Chondrocyte (in vitro differentiated cells): ENCODE data around the gene ACSF2. TPM values are rescaled to one million over a fixed set of nuclear protein-coding genes. Genes with fewer than 3 reads are reported as not detected.

Source experiments
- DNase-seq: peaks from one replicate; pipeline ENCODE4 v3.0.0; 2021; ENCODE audit warnings: mixed read lengths, low spot score
- H3K27ac Mint-ChIP-seq: one replicate; pipeline ENCODE4 v1.8.0; 2021; ENCODE audit warnings: mild to moderate bottlenecking, moderate library complexity, mixed read lengths; ENCODE audit not compliant: unreplicated experiment
- H3K27me3 Mint-ChIP-seq: 2 replicates; pipeline ENCODE4 v1.8.0; 2021; ENCODE audit warnings: low read depth, mixed read lengths
- H3K36me3 Mint-ChIP-seq: 2 replicates; pipeline ENCODE4 v1.8.0; 2021; ENCODE audit warnings: low read depth, mixed read lengths
- H3K4me1 Mint-ChIP-seq: 2 replicates; pipeline ENCODE4 v1.8.0; 2021; ENCODE audit warnings: low read depth, mild to moderate bottlenecking, mixed read lengths
- H3K4me3 Mint-ChIP-seq: one replicate; pipeline ENCODE4 v1.8.0; 2021; ENCODE audit warnings: mild to moderate bottlenecking, moderate library complexity, mixed read lengths; ENCODE audit not compliant: unreplicated experiment
- H3K9me3 Mint-ChIP-seq: 2 replicates; pipeline ENCODE4 v1.8.0; 2021; ENCODE audit warnings: low read depth, mixed read lengths
- total RNA-seq: library from RNA; stranded (reverse); gene quantifications from 3 replicates; pipeline ENCODE4 v1.2.1, GENCODE V29; 2021
- TF ChIP-seq, protein P1 (sequence below): fragments of 200-600 bp; sonication (generic); IDR thresholded peaks from 2 replicates; pipeline ENCODE4 v1.5.0; 2021; ENCODE audit warnings: antibody characterized with exemption, mild to moderate bottlenecking, moderate library complexity

ACSF2 gene
- total RNA-seq, 1 donor from 2014 or later, result 17.4 TPM

- no peak overlapping the region for H3K27ac Mint-ChIP-seq
These were observed 33.0 kb downstream of the ACSF2 start for GRCh38 chr17:50458701-50459676.

DNA sequence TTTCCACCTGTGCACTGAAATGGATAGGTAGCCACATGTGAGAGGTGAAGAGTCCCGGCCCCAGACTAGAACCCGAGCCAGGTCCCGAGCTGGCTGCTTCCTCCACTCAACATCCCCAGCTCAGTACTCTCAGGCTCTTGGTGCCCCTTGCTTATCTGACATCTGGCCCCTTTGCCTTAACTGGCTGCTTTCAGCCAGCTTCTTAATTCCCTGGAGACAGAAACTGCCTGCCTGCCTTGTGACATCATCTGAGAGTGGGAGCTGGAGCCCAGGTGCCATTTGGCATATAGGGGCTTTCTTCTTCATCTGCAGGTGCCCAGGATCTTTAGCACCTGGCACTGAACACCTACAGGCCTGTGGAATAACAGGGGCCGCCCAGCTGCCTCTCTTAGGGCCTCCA lies 33.7 kb downstream of the ACSF2 start:
- no peaks in the 10 kb centered on the region for H3K27me3 Mint-ChIP-seq
- no peak overlapping the region for H3K27ac Mint-ChIP-seq
- H3K9me3 Mint-ChIP-seq, result no peaks in the 10 kb centered on the region
- no peak for DNase-seq
- peaks cover 2% of the 10 kb centered on the region for H3K36me3 Mint-ChIP-seq
- no peaks in the 10 kb centered on the region for H3K4me1 Mint-ChIP-seq
- H3K4me3 Mint-ChIP-seq, result no peak overlapping the region
- TF ChIP-seq, protein P1, sequence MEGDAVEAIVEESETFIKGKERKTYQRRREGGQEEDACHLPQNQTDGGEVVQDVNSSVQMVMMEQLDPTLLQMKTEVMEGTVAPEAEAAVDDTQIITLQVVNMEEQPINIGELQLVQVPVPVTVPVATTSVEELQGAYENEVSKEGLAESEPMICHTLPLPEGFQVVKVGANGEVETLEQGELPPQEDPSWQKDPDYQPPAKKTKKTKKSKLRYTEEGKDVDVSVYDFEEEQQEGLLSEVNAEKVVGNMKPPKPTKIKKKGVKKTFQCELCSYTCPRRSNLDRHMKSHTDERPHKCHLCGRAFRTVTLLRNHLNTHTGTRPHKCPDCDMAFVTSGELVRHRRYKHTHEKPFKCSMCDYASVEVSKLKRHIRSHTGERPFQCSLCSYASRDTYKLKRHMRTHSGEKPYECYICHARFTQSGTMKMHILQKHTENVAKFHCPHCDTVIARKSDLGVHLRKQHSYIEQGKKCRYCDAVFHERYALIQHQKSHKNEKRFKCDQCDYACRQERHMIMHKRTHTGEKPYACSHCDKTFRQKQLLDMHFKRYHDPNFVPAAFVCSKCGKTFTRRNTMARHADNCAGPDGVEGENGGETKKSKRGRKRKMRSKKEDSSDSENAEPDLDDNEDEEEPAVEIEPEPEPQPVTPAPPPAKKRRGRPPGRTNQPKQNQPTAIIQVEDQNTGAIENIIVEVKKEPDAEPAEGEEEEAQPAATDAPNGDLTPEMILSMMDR, result no peak

More at GRCh38 chr17:50458701-50459676, 33.0 kb downstream of the ACSF2 start:
- no peak overlapping the region for H3K4me3 Mint-ChIP-seq
- H3K9me3 Mint-ChIP-seq, result no peaks in the 10 kb centered on the region
- no peaks in the 10 kb centered on the region for H3K4me1 Mint-ChIP-seq
- H3K36me3 Mint-ChIP-seq, result peaks cover 2% of the 10 kb centered on the region
- no peak for DNase-seq
- TF ChIP-seq, protein P1, result no peak
- no peaks in the 10 kb centered on the region for H3K27me3 Mint-ChIP-seq

GRCh38 chr17:50460831-50461526 lies 35.0 kb downstream of the ACSF2 start:
- TF ChIP-seq, protein P1, result no peak
- Mint-ChIP-seq H3K27me3 (no peaks in the 10 kb centered on the region), H3K27ac (no peak overlapping the region), H3K4me1 (no peaks in the 10 kb centered on the region), H3K36me3 (peaks cover 2% of the 10 kb centered on the region), H3K4me3 (no peak overlapping the region), H3K9me3 (no peaks in the 10 kb centered on the region)
- DNase-seq, result no peak

- TF ChIP-seq, protein P1, result no peak
- Mint-ChIP-seq H3K9me3 (no peaks in the 10 kb centered on the region), H3K27me3 (no peaks in the 10 kb centered on the region), H3K36me3 (peaks cover 2% of the 10 kb centered on the region), H3K4me1 (no peaks in the 10 kb centered on the region), H3K27ac (no peak overlapping the region), H3K4me3 (no peak overlapping the region)
- no peak for DNase-seq
These were observed 35.6 kb downstream of the ACSF2 start for GRCh38 chr17:50461550-50462132.

DNA sequence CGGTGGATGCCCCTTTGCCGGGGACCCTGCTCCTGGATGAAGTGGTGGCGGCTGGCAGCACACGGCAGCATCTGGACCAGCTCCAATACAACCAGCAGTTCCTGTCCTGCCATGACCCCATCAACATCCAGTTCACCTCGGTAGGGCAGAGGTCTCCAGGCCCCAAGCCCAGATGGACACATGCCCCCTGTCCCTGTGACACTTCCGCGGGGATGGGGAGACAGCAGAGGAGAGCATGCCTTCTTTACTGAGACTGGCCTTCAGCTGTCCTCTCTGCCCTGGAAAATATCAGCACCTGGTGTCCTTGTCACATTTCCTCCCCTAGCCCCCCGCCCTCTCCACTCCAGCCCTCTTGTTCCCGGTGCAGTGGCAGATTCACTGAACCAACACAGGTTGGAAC lies 36.4 kb downstream of the ACSF2 start:
- TF ChIP-seq, protein P1, result no peak
- Mint-ChIP-seq H3K4me1 (no peaks in the 10 kb centered on the region), H3K27me3 (no peaks in the 10 kb centered on the region), H3K36me3 (peaks cover 2% of the 10 kb centered on the region), H3K4me3 (no peak overlapping the region), H3K9me3 (no peaks in the 10 kb centered on the region), H3K27ac (no peak overlapping the region)
- DNase-seq, result no peak
